HepG2 (cell line): ENCODE results near the gene CTXN1. TPM values are rescaled to one million over a fixed set of nuclear protein-coding genes. Genes with fewer than 3 reads are reported as not detected.
A peak's percentile ranks its signal among the peaks of the same experiment; 100 is the strongest.

Source experiments
- BCL6 ChIP-seq: IDR thresholded peaks from 2 replicates; pipeline ENCODE4 v1.6.1; 2016; ENCODE audit warnings: missing genetic modification reagents, missing compliant biosample characterization
- FOXP4 ChIP-seq: sonication (generic); formaldehyde crosslinking; IDR thresholded peaks from 2 replicates; pipeline ENCODE4 v1.4.0; 2020; ENCODE audit warnings: missing genetic modification reagents
- GZF1 ChIP-seq: sonication (generic); formaldehyde crosslinking; IDR thresholded peaks from 2 replicates; pipeline ENCODE4 v1.5.1; 2020; ENCODE audit warnings: mild to moderate bottlenecking, missing genetic modification reagents
- NFIC ChIP-seq: IDR thresholded peaks from 2 replicates; pipeline ENCODE4 v1.6.1; 2012; ENCODE audit warnings: mild to moderate bottlenecking, low read length, inconsistent platforms
- PAF1 ChIP-seq: IDR thresholded peaks from 2 replicates; pipeline ENCODE4 v1.6.1; 2016; ENCODE audit warnings: missing genetic modification reagents, missing compliant biosample characterization
- PCBP1 ChIP-seq: fragments of 200-400 bp; formaldehyde crosslinking; IDR thresholded peaks from 2 replicates; pipeline ENCODE4 v1.6.1; 2017; ENCODE audit warnings: mild to moderate bottlenecking, low read depth, low read length, borderline replicate concordance
- RAD21 ChIP-seq: fragments of 450-650 bp; formaldehyde crosslinking; IDR thresholded peaks from 2 replicates; pipeline ENCODE4 v1.5.0; 2020; ENCODE audit warnings: mild to moderate bottlenecking
- RAD51 ChIP-seq: fragments of 450-650 bp; IDR thresholded peaks from 2 replicates; pipeline ENCODE4 v1.6.1; 2016; ENCODE audit warnings: borderline replicate concordance
- RFX3 ChIP-seq: IDR thresholded peaks from 2 replicates; pipeline ENCODE4 v1.6.1; 2016; ENCODE audit warnings: missing biosample characterization, missing genetic modification reagents
- RFXAP ChIP-seq: sonication (generic); formaldehyde crosslinking; IDR thresholded peaks from 2 replicates; pipeline ENCODE4 v1.4.0; 2020; ENCODE audit warnings: missing genetic modification reagents, borderline replicate concordance
- SRY ChIP-seq: sonication (generic); formaldehyde crosslinking; IDR thresholded peaks from 2 replicates; pipeline ENCODE4 v1.8.0; 2022; ENCODE audit warnings: mild to moderate bottlenecking, missing genetic modification reagents
- SSRP1 ChIP-seq: IDR thresholded peaks from 2 replicates; pipeline ENCODE4 v1.6.1; 2016; ENCODE audit warnings: control low read depth
- TBX2 ChIP-seq: sonication (generic); formaldehyde crosslinking; IDR thresholded peaks from 2 replicates; pipeline ENCODE4 v1.5.0; 2020; ENCODE audit warnings: missing genetic modification reagents, mild to moderate bottlenecking, borderline replicate concordance
- TFAP4 ChIP-seq: sonication (generic); IDR thresholded peaks from 2 replicates; pipeline ENCODE4 v1.6.1; 2016; ENCODE audit warnings: low read depth, borderline replicate concordance
- TGIF2 ChIP-seq: IDR thresholded peaks from 2 replicates; pipeline ENCODE4 v1.6.1; 2016; ENCODE audit warnings: control low read depth, missing compliant biosample characterization
- THAP9 ChIP-seq: sonication (generic); formaldehyde crosslinking; IDR thresholded peaks from 2 replicates; pipeline ENCODE4; 2020; ENCODE audit warnings: missing genetic modification reagents, mild to moderate bottlenecking, borderline replicate concordance
- TRIM22 ChIP-seq: fragments of 450-650 bp; IDR thresholded peaks from 2 replicates; pipeline ENCODE4 v1.6.1; 2017
- ZHX1 ChIP-seq: sonication (generic); formaldehyde crosslinking; IDR thresholded peaks from 2 replicates; pipeline ENCODE4 v1.8.1; 2022; ENCODE audit warnings: low read depth, mild to moderate bottlenecking, missing genetic modification reagents
- ZNF3 ChIP-seq: IDR thresholded peaks from 2 replicates; pipeline ENCODE4 v1.7.0; 2017; ENCODE audit warnings: inconsistent platforms
- ZNF782 ChIP-seq: sonication (generic); formaldehyde crosslinking; IDR thresholded peaks from 2 replicates; pipeline ENCODE4 v1.4.0; 2020; ENCODE audit warnings: missing genetic modification reagents, mild to moderate bottlenecking, borderline replicate concordance
- polyA plus RNA-seq, 8 experiments: library from polyadenylated mRNA; depleted of rRNA in 3 of 8; stranded (reverse) in 7 of 8; unstranded in 1 of 8; fragments of >200 nt; fragmentation: Illumina TruSeq in 4 of 8; extraction: Trizol in 4 of 8; gene quantifications; 2 replicates each; pipeline versions ENCODE4 v1.2.1 to v1.2.3, GENCODE V29; 2011 to 2016; ENCODE audit warnings: low read depth in 4 of 8, missing spikeins in 1 of 8, mixed read lengths in 1 of 8; ENCODE audit not compliant: insufficient read depth in 1 of 8
- total RNA-seq, 5 experiments: library from RNA; depleted of rRNA; stranded (reverse); fragments of >200 nt; fragmentation: Illumina TruSeq; extraction: Trizol; gene quantifications; 2 replicates each; pipeline ENCODE4 v1.2.3, GENCODE V29; 2016; ENCODE audit warnings: low read depth in 1 of 5

CTXN1 gene
- total and polyA plus RNA-seq, 2 of the 13 experiments (the other 11 are each of a cell fraction or from before 2014, with no cell fraction given), result 0.11 TPM; not detected in 1

- no peak for TF ChIP-seq RAD51
- TF ChIP-seq TGIF2 (CRISPR knock-in tag), result no peak
- TF ChIP-seq TRIM22, result no peak
- no peak for TF ChIP-seq SRY (CRISPR knock-in tag)
- no peak; the same call in 1 of the 2 replicates for TF ChIP-seq TFAP4
- peak; percentile 72; the same call in 1 of the 2 replicates for TF ChIP-seq RFXAP (CRISPR knock-in tag)
- TF ChIP-seq BCL6 (CRISPR knock-in tag), result peak; percentile 60
- TF ChIP-seq THAP9 (CRISPR knock-in tag), result peak; percentile 81
- TF ChIP-seq ZNF3, result no peak
- no peak for TF ChIP-seq RFX3 (CRISPR knock-in tag)
- TF ChIP-seq RAD21 (CRISPR knock-in tag), result peak; percentile 72; the same call in 1 of the 2 replicates
- peak; percentile 83; the same call in 1 of the 2 replicates for TF ChIP-seq PCBP1
- 0 out of 2 replicates have a peak, but pooled peaks have one; percentile 39 for TF ChIP-seq SSRP1 (CRISPR knock-in tag)
- TF ChIP-seq GZF1 (CRISPR knock-in tag), result no peak; the same call in 1 of the 2 replicates
- TF ChIP-seq ZHX1, result peak; percentile 19; the same call in 1 of the 2 replicates
- TF ChIP-seq TBX2 (CRISPR knock-in tag), result peak; percentile 67
- no peak for TF ChIP-seq PAF1
- TF ChIP-seq ZNF782 (CRISPR knock-in tag), result peak; percentile 32; the same call in 1 of the 2 replicates
- peak; percentile 30 for TF ChIP-seq FOXP4 (CRISPR knock-in tag)
- no peak for TF ChIP-seq NFIC
Measured at GRCh38 chr19:7903244-7904073, 22.5 kb downstream of the CTXN1 start, which contains the start of gene MAP2K7 (continued).
